ENCODE data around the gene ANHX. TPM values are rescaled to one million over a fixed set of nuclear protein-coding genes. Genes with fewer than 3 reads are reported as not detected.

ANHX gene
- total RNA-seq, 1 experiment from 2014 or later: not detected

DNA sequence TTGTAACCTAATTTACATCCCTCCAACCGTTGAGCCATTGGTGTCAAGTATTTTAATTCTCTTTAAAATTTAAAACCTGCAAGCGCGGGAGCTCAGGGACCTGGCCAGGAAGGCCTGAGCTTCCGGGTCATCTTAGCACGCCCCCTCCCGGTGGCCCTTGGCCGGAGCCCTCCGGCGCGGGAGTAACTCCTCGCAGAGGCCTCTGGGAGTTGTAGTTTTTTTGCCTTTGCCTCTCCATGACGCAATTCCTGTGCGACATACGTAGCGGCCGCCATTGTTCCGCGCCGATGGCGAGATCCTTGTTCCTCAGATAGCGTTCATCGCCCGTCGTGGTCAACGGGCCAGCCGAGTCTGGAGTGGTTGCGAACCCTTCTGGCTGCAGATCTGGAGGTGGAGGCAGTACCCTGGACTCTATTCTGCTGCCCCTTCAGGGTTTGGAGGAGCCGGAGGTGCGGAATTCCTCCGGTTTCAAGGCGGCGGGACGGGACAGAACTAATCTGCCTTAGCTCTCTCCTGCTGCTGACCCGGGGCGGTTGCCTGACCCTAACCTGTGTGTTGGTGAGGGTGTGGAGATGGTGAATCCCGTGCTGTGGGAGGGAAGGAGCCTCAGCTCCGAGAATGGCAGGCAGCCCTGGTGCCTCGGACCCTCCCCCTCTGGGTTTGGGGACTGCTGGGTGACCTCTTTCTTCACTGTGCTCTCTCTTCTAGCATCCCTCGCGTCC is 54.3 kb downstream of the ANHX start, which contains the start of gene ZNF268:
Gene ZNF268, plus strand, starts transcription at position 258 of the 722 bp plus-strand sequence. CDS start 503 bp downstream, outside the sequence.
- POLR2A ChIA-PET (ENCODE audit: low non-redundant PET): interaction anchor here (1.1 kb wide), 1 partner anchor 51 kb away, joined by 4 read pairs; the partner anchor contains the start of gene ZNF10
- no TSS peak for BruUV-seq (replicated peaks)
- Histone ChIP-seq H3K27ac (ENCODE audit: low read depth, low read length, poor library complexity, severe bottlenecking) (peak within 1 kb of the TSS; percentile 90), H3K4me1 (ENCODE audit: insufficient read depth, low read length, poor library complexity, severe bottlenecking) (no peaks in the 10 kb centered on the region), H3K9me3 (ENCODE audit: low read depth, low read length, poor library complexity, severe bottlenecking) (peaks cover 68% of the 10 kb centered on the region), H3K27me3 (replicated peaks; ENCODE audit: insufficient read depth, low read depth, low read length, poor library complexity) (no peaks in the 10 kb centered on the region), H3K4me3 (ENCODE audit: low read depth, low read length, poor library complexity, severe bottlenecking) (peak within 1 kb of the TSS; percentile 99), H3K36me3 (ENCODE audit: insufficient read depth, low read length, poor library complexity, severe bottlenecking) (peaks cover 38% of the 10 kb centered on the region)
- DNase-seq (ENCODE audit: low spot score): peak; percentile 93
- intact Hi-C loops (cut with micrococcal nuclease; ENCODE audit: unreplicated experiment): loop anchor here (1.0 kb wide), 1 partner anchor 101 kb away; the partner anchor contains the start of gene ZNF140
- CTCF ChIA-PET: no interaction called here
- TF ChIP-seq, protein P1, sequence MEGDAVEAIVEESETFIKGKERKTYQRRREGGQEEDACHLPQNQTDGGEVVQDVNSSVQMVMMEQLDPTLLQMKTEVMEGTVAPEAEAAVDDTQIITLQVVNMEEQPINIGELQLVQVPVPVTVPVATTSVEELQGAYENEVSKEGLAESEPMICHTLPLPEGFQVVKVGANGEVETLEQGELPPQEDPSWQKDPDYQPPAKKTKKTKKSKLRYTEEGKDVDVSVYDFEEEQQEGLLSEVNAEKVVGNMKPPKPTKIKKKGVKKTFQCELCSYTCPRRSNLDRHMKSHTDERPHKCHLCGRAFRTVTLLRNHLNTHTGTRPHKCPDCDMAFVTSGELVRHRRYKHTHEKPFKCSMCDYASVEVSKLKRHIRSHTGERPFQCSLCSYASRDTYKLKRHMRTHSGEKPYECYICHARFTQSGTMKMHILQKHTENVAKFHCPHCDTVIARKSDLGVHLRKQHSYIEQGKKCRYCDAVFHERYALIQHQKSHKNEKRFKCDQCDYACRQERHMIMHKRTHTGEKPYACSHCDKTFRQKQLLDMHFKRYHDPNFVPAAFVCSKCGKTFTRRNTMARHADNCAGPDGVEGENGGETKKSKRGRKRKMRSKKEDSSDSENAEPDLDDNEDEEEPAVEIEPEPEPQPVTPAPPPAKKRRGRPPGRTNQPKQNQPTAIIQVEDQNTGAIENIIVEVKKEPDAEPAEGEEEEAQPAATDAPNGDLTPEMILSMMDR (conservative IDR thresholded peaks at IDR 0.05; ENCODE audit: low read depth, low read length): peak; percentile 90
- no peak for TF ChIP-seq EZH2 (IDR thresholded peaks at IDR 0.05; ENCODE audit: borderline replicate concordance, low read depth, low read length, poor library complexity, severe bottlenecking)

DNA sequence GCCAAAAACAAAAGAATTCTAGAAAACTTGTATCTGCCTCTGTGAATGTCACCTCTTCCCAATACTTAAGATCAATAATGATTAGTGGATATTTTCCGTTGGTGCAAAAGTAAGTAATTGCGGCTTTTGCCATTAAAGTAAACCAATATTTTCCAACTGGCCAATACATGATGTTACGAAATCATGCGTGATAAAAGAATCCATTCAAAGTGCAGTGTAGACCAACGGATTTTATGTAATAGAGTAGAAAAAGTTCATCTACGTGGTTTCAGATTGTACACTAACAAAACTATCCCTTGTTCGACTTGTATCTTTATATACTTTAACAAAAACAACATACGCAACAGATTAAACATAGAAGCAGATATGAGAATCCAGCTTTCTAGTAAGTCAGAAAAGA is 55.0 kb downstream of the ANHX start:
- H3K4me3 ChIP-seq (ENCODE audit: low read depth, low read length, poor library complexity, severe bottlenecking): no peak overlapping the region
- no peaks in the 10 kb centered on the region for H3K27me3 ChIP-seq (replicated peaks; ENCODE audit: insufficient read depth, low read depth, low read length, poor library complexity)
- BruUV-seq (replicated peaks): no TSS peak
- H3K36me3 ChIP-seq (ENCODE audit: insufficient read depth, low read length, poor library complexity, severe bottlenecking): peaks cover 31% of the 10 kb centered on the region
- H3K27ac ChIP-seq (ENCODE audit: low read depth, low read length, poor library complexity, severe bottlenecking): no peak overlapping the region
- intact Hi-C loops (cut with micrococcal nuclease; ENCODE audit: unreplicated experiment): loop anchor here (1.0 kb wide), 1 partner anchor 100 kb away; the partner anchor contains the start of gene ZNF140
- POLR2A ChIA-PET (ENCODE audit: low non-redundant PET): interaction anchor here (1.1 kb wide), 1 partner anchor 50 kb away, joined by 4 read pairs; the partner anchor contains the start of gene ZNF10
- H3K4me1 ChIP-seq (ENCODE audit: insufficient read depth, low read length, poor library complexity, severe bottlenecking): no peaks in the 10 kb centered on the region
- TF ChIP-seq EZH2 (IDR thresholded peaks at IDR 0.05; ENCODE audit: borderline replicate concordance, low read depth, low read length, poor library complexity, severe bottlenecking): no peak
- TF ChIP-seq, protein P1 (conservative IDR thresholded peaks at IDR 0.05; ENCODE audit: low read depth, low read length): no peak
- CTCF ChIA-PET: no interaction called here
- no peak for DNase-seq (ENCODE audit: low spot score)
- H3K9me3 ChIP-seq (ENCODE audit: low read depth, low read length, poor library complexity, severe bottlenecking): peaks cover 68% of the 10 kb centered on the region

DNA sequence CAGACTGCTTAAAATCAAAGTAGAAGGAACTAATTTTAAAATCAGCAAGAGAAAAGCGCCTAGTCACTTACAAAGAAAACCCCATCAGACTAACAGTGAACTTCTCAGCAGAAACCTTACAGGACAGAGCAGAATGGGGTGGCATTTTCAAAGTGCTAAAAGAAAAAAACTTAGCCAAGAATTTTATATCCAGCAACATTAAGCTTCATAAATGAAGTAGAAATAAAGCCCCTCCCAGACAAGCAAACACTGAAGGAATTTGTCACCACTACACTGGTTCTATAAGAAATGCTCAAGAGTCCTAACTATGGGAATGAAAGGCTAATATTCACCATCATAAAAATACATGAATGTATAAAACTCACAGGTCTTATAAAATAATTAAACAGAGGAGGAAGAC is 60.8 kb downstream of the ANHX start:
- H3K4me3 ChIP-seq (ENCODE audit: low read depth, low read length, poor library complexity, severe bottlenecking): no peak overlapping the region
- TF ChIP-seq, protein P1 (conservative IDR thresholded peaks at IDR 0.05; ENCODE audit: low read depth, low read length): no peak
- TF ChIP-seq EZH2 (IDR thresholded peaks at IDR 0.05; ENCODE audit: borderline replicate concordance, low read depth, low read length, poor library complexity, severe bottlenecking): no peak
- no peaks in the 10 kb centered on the region for H3K27me3 ChIP-seq (replicated peaks; ENCODE audit: insufficient read depth, low read depth, low read length, poor library complexity)
- H3K4me1 ChIP-seq (ENCODE audit: insufficient read depth, low read length, poor library complexity, severe bottlenecking): no peaks in the 10 kb centered on the region
- intact Hi-C loops (cut with micrococcal nuclease; ENCODE audit: unreplicated experiment): no loop called here
- H3K36me3 ChIP-seq (ENCODE audit: insufficient read depth, low read length, poor library complexity, severe bottlenecking): no peaks in the 10 kb centered on the region
- no peak for DNase-seq (ENCODE audit: low spot score)
- CTCF ChIA-PET: no interaction called here
- peaks cover 61% of the 10 kb centered on the region for H3K9me3 ChIP-seq (ENCODE audit: low read depth, low read length, poor library complexity, severe bottlenecking)
- no peak overlapping the region for H3K27ac ChIP-seq (ENCODE audit: low read depth, low read length, poor library complexity, severe bottlenecking)
- POLR2A ChIA-PET (ENCODE audit: low non-redundant PET): no interaction called here
- no TSS peak for BruUV-seq (replicated peaks)
